ENCODE results near the gene ZNF35. TPM values are rescaled to one million over a fixed set of nuclear protein-coding genes. Genes with fewer than 3 reads are reported as not detected.
"Not testable (repeated sequence)": the region's sequence is repeated elsewhere in the genome, so short reads cannot be mapped to it uniquely, and the experiment has no call there.

ZNF35 gene
- polyA plus RNA-seq, 1 of the 3 experiments (the other 2 are of a cell fraction): 2.4 TPM

- H3K4me3 ChIP-seq (ENCODE audit: low read depth in 2 of 2, low read length in 1 of 2); H3K9me2 ChIP-seq; H3K36me3 ChIP-seq (replicated peaks in 1 of 2; ENCODE audit: control insufficient read depth in 1 of 2, insufficient read depth in 2 of 2, low read length in 1 of 2); H3K27ac ChIP-seq (ENCODE audit: low read depth in 2 of 2, low read length in 1 of 2); H3K9me3 ChIP-seq; DNase-seq; H3K79me2 ChIP-seq (ENCODE audit: insufficient read depth); H4K20me1 ChIP-seq (ENCODE audit: insufficient read depth); H2AFZ ChIP-seq (ENCODE audit: low read depth); H3F3A ChIP-seq (replicated peaks; ENCODE audit: insufficient read depth); H3K4me1 ChIP-seq (ENCODE audit: control insufficient read depth in 1 of 2, insufficient read depth in 2 of 2, low read depth in 1 of 2, low read length in 1 of 2); CTCF ChIA-PET; H3K4me2 ChIP-seq; H3K27me3 ChIP-seq (ENCODE audit: insufficient read depth); H3K9ac ChIP-seq: not testable (repeated sequence)
- POLR2A ChIA-PET: interaction anchor here (1.5 kb wide), 1 partner anchor 25 kb away, joined by 4 read pairs; the partner anchor contains the start of gene ZNF35
- WGBS (ENCODE audit: low lambda C conversion rate): 73% methylated on average over 8 of the region's 8 CpGs
Observed at GRCh38 chr3:44673466-44673865, 24.9 kb downstream of the ZNF35 start.

DNA sequence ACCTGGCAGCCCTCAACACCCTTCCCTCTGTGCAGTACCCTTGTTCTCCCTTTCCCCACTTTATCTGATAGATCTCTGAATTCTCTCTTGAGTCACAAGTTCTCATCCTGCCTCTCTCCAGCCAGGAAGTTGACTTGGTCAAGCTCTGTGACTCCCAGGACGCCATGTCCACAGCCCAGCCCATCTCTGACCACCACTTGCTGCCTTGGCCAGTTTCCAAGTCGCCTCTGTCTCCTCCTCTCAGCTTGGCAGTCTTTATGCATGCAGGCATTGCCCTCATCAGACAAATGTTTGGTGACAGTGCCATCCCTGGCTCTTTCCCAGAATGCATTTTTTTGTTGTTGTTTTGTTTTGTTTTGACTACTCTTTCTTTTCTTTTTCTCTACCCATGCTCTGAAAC, 25.7 kb downstream of the ZNF35 start:
- Histone ChIP-seq H3K4me2 (no peak overlapping the region), H3K9me2 (no peaks in the 10 kb centered on the region), H3K4me1 (ENCODE audit: control insufficient read depth in 1 of 2, insufficient read depth in 2 of 2, low read depth in 1 of 2, low read length in 1 of 2) (peaks cover 0 to 3% of the 10 kb centered on the region in 2 experiments; a peak in 1 of 4 replicates), H3K36me3 (replicated peaks in 1 of 2; ENCODE audit: control insufficient read depth in 1 of 2, insufficient read depth in 2 of 2, low read length in 1 of 2) (no peaks in the 10 kb centered on the region), H4K20me1 (ENCODE audit: insufficient read depth) (no peaks in the 10 kb centered on the region), H3K27me3 (ENCODE audit: insufficient read depth) (no peaks in the 10 kb centered on the region), H3K4me3 (ENCODE audit: low read depth in 2 of 2, low read length in 1 of 2) (no peak overlapping the region), H3K9ac (no peak overlapping the region), H3K79me2 (ENCODE audit: insufficient read depth) (no peaks in the 10 kb centered on the region), H3K9me3 (no peaks in the 10 kb centered on the region), H3F3A (replicated peaks; ENCODE audit: insufficient read depth) (no peaks in the 10 kb centered on the region), H3K27ac (ENCODE audit: low read depth in 2 of 2, low read length in 1 of 2) (no peak overlapping the region), H2AFZ (ENCODE audit: low read depth) (no peak overlapping the region)
- WGBS (ENCODE audit: low lambda C conversion rate): 18% methylated on average over 2 of the region's 2 CpGs
- TF ChIP-seq RAD21 (IDR thresholded peaks at IDR 0.05; ENCODE audit: low read length) (no peak), SIN3A (IDR thresholded peaks at IDR 0.05; ENCODE audit: borderline replicate concordance, low read depth, low read length) (no peak), IRF3 (IDR thresholded peaks at IDR 0.05; ENCODE audit: low read depth, low read length) (no peak), TAF1 (IDR thresholded peaks at IDR 0.05; ENCODE audit: borderline replicate concordance, low read depth, low read length) (no peak), EZH2phosphoT487 (IDR thresholded peaks at IDR 0.05; ENCODE audit: borderline replicate concordance, low read depth) (no peak), REST (IDR thresholded peaks at IDR 0.05; ENCODE audit: low read depth, low read length) (no peak), TEAD4 (IDR thresholded peaks at IDR 0.05; ENCODE audit: borderline replicate concordance, insufficient read depth) (no peak), EP300 (IDR thresholded peaks at IDR 0.05; ENCODE audit: borderline replicate concordance in 1 of 2, low read depth in 1 of 2, low read length in 1 of 2) (no peak), NRF1 (IDR thresholded peaks at IDR 0.05; ENCODE audit: low read depth, low read length) (no peak), POLR2AphosphoS5 (IDR thresholded peaks at IDR 0.05; ENCODE audit: low read depth, low read length) (no peak), MXI1 (IDR thresholded peaks at IDR 0.05; ENCODE audit: low read depth, low read length) (no peak), RFX5 (IDR thresholded peaks at IDR 0.05; ENCODE audit: low read length) (no peak), GATA2 (CRISPR knock-in tag; IDR thresholded peaks at IDR 0.05) (no peak), TCF12 (IDR thresholded peaks at IDR 0.05) (no peak), YY1 (IDR thresholded peaks at IDR 0.05; ENCODE audit: low read depth) (no peak), ELF1 (IDR thresholded peaks at IDR 0.05) (no peak), FOSL2 (IDR thresholded peaks at IDR 0.05; ENCODE audit: borderline replicate concordance, low read depth) (no peak), SMC3 (IDR thresholded peaks at IDR 0.05; ENCODE audit: low read depth, low read length) (no peak)
- TF ChIP-seq, protein P1, sequence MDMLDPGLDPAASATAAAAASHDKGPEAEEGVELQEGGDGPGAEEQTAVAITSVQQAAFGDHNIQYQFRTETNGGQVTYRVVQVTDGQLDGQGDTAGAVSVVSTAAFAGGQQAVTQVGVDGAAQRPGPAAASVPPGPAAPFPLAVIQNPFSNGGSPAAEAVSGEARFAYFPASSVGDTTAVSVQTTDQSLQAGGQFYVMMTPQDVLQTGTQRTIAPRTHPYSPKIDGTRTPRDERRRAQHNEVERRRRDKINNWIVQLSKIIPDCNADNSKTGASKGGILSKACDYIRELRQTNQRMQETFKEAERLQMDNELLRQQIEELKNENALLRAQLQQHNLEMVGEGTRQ (IDR thresholded peaks at IDR 0.05; ENCODE audit: borderline replicate concordance, low read depth, low read length): no peak
- TF ChIP-seq, protein P2, sequence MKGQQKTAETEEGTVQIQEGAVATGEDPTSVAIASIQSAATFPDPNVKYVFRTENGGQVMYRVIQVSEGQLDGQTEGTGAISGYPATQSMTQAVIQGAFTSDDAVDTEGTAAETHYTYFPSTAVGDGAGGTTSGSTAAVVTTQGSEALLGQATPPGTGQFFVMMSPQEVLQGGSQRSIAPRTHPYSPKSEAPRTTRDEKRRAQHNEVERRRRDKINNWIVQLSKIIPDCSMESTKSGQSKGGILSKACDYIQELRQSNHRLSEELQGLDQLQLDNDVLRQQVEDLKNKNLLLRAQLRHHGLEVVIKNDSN (IDR thresholded peaks at IDR 0.05; ENCODE audit: borderline replicate concordance, low read depth): no peak
- ChIA-PET POLR2A (interaction anchor here (1.5 kb wide), 1 partner anchor 26 kb away, joined by 4 read pairs; the partner anchor contains the start of gene ZNF35), CTCF (no interaction called here)
- no peak for DNase-seq

All from SK-N-SH (cell line).